ENCODE measurements around the gene RSPH4A.
"Not testable (repeated sequence)": the region's sequence is repeated elsewhere in the genome, so short reads cannot be mapped to it uniquely, and the experiment has no call there.

RSPH4A gene

GRCh38 chr6:116595247-116595646 lies 21.0 kb upstream of the RSPH4A start:
- no peak for DNase-seq (ENCODE audit: extremely low read depth, low read depth)
- no peak for TF ChIP-seq CTCF (IDR thresholded peaks at IDR 0.05; ENCODE audit: low read depth, low read length)

DNA sequence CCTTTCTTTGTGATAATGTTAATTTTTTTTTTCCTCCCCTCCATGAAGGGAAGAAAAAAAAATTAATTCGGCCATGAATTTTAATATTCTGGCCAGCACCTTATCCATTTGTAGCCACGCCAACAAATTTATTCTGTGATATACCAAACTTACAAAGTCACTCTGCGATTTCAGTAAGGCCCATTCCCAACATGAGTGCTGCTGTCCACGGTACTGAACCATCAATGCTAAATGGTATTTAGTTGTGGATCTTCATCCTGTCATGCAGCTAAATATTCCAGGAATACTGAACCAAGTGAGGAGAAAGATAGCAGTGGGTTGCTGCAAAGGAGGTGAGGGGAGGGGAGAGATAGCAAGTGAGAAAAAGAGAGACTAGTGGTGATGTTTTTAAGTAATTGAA lies 19.5 kb upstream of the RSPH4A start:
- no peak for DNase-seq (ENCODE audit: extremely low read depth, low read depth)

DNA sequence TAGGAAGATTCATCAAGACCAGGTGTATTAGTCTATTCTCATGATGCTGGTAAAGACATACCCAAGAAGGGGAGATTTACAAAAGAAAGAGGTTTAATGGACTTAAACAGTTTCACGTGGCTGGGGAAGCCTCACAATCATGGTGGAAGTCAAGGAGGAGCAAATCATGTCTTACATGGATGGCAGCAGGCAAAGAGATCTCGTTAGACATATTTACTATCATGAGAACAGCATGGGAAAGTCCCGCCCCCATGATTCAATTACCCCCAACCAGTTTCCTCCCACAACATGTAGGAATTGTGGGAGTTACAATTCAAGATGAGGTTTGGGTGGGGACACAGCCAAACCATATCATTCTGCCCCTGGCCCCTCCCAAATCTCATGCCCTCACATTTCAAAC lies 12.4 kb upstream of the RSPH4A start:
- not testable (repeated sequence) for DNase-seq (ENCODE audit: extremely low read depth, low read depth)

More for the DNA sequence above, 19.5 kb upstream of the RSPH4A start:
- TF ChIP-seq CTCF (IDR thresholded peaks at IDR 0.05; ENCODE audit: low read depth, low read length), result no peak

DNA sequence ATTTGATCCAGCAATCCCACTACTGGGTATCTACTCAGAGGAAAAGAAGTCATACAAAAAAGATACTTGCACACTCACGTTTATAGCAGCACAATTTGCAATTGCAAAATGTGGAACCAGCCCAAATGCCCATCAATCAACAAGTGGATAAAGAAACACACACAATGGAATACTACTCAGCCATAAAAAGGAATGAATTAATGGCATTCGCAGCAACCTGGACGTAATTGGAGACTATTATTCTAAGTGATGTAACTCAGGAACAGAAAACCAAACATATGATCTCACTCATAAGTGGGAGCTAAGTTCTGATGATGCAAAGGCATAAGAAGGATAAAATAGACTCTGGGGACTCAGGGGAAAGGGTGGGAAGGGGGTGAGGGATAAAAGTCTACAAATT lies 11.4 kb upstream of the RSPH4A start:
- DNase-seq (ENCODE audit: extremely low read depth, low read depth), result not testable (repeated sequence)

- no peak for TF ChIP-seq CTCF (IDR thresholded peaks at IDR 0.05; ENCODE audit: low read depth, low read length)
- no peak for DNase-seq (ENCODE audit: extremely low read depth, low read depth)
These were observed 10.3 kb upstream of the RSPH4A start for GRCh38 chr6:116605935-116606334.

- TF ChIP-seq CTCF (IDR thresholded peaks at IDR 0.05; ENCODE audit: low read depth, low read length), result no peak
- DNase-seq (ENCODE audit: extremely low read depth, low read depth), result no peak
These were observed 5.2 kb upstream of the RSPH4A start for GRCh38 chr6:116611056-116611455.

- DNase-seq (ENCODE audit: extremely low read depth, low read depth), result no peak
- TF ChIP-seq CTCF (IDR thresholded peaks at IDR 0.05; ENCODE audit: low read depth, low read length), result no peak
These were observed 416 bp downstream of the RSPH4A start for GRCh38 chr6:116616737-116617053.

GRCh38 chr6:116624036-116624805 lies 7.9 kb downstream of the RSPH4A start:
- DNase-seq (ENCODE audit: extremely low read depth, low read depth), result no peak
- TF ChIP-seq CTCF (IDR thresholded peaks at IDR 0.05; ENCODE audit: low read depth, low read length), result no peak
